ENCODE data around the gene SH3PXD2A. TPM values are rescaled to one million over a fixed set of nuclear protein-coding genes. Genes with fewer than 3 reads are reported as not detected.

Gene SH3PXD2A
- total RNA-seq (2022; extraction: Qiagen RNA extraction): 0.71 to 1.0 TPM (median 0.82 TPM) in 5 replicates

DNA sequence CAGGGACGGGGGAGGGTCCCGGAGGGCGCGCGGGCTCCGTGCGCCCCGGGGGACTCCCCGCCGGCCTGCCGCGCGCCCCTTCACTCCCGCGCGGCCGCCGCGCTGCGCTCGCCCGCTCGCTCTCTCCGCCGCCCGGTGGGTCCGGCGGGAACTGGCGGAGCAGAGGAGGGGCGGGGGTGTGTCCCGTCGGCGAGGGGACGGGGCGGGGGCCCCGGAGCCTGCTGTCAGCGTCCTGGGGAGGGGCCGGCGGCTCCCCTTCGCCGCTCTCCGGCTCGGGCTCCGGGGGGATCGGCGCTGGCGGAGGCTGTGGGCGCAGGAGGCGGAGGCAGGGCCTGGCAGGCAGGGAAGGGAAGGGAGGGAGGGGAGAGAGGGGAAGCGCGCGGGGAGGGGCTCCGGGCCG lies at the start of gene SH3PXD2A:
Gene SH3PXD2A (minus strand): TSS at position 153 of the 400 bp plus-strand sequence. CDS start 310 bp downstream, outside the sequence.

Other genes with a start within 250 kb of the SH3PXD2A start
- gene STN1, start 62.6 kb upstream of the SH3PXD2A start, total RNA-seq (2022; extraction: Qiagen RNA extraction): 18.3 to 21.0 TPM (median 20.6 TPM) in 5 replicates
- 22.8 to 38.3 TPM (median 28.4 TPM) in 5 replicates for gene SLK, start 111.6 kb upstream of the SH3PXD2A start, total RNA-seq (2022; extraction: Qiagen RNA extraction)
- gene COL17A1, start 230.3 kb upstream of the SH3PXD2A start, total RNA-seq (2022; extraction: Qiagen RNA extraction): 1.3 to 2.4 TPM (median 1.8 TPM) in 5 replicates

All from A549 treated with AZD2906 at 1 μM for 4 hours (cell line).